GM20431 (cell line): ENCODE measurements around the gene SYT1.

Experiments used
- in situ Hi-C: fragments of 300-500 bp; cut with MseI, MboI; formaldehyde crosslinking; loops from one replicate; pipeline ENCODE4 v1.15.0; 2020; ENCODE audit warnings: low sequenced_read_pairs; ENCODE audit not compliant: unreplicated experiment

The SYT1 gene

DNA sequence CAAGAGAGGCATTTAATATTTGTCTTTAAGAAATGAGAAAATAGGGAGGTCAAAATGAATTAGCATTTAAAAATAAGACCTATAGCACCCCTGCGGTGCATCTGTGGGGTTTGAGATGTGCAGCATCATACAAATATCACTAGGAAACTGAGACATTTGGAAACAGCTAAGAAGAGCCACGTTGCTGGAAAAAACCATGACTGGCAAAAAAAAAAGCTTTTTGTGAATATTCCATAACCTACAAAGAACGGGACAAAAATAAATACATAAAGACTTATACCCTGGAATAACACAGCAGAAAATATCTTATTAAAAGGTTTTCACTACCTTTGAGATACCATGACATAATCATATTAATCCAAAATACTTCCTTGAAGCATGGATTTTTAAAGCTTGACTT is 460.0 kb downstream of the SYT1 start:
- in situ Hi-C loops, result no loop called here

DNA sequence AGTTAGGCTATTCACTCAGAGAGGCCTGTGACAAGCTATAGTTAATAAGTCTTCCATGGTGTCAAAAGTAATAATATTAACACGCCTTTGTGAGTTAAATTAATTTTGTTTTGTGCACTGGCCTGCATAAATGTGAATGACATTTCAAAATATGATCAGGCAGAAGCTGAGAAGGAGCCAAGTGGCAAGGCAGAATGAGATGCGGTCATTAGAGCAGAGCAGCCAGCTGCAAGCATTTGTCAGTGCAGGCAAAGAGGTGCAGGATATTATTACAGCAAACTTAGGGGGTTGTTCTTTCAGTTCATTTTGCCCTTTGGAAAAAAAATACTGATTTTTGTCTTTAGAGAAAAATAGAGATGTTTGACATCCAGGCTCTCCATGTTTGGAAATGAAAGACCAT is 461.6 kb downstream of the SYT1 start:
- in situ Hi-C loops, result no loop called here

DNA sequence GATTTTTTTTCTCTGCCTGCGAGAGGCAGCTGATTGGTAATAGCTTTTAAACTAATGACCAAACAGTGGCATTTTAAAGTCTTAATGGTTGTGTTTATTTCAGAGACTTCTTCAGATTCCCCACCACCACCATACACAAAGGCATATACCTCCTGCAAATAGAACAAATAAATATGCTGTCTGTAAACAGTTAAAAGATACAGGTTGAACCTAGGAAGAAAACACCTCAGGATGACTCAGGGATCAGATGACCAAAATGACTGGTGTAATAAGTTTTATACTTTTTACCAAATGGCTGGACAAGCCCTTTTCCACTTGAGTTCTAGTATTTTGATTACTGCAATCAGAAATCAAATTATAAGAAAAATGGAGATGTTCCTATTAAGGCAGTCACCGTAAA is 462.1 kb downstream of the SYT1 start:
- in situ Hi-C loops, result no loop called here

DNA sequence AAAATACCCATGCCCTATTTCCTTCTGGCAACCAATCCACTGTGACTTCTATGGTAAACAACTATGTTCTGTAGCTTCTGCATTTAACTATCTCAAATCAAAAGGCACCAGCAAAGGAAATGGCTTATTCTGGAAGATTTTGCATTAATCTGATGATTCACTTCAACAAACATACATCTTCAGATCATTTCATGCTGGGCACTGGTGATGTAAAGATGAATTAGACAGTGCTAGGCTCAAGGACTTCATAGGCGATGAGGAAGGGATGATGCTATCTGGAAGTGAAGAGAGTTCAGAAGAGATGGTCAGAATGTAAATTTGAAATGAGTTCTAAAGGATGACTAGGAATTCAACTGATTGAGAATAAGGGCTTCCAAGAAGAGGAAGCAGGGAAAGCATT is 462.9 kb downstream of the SYT1 start:
- in situ Hi-C loops, result no loop called here

DNA sequence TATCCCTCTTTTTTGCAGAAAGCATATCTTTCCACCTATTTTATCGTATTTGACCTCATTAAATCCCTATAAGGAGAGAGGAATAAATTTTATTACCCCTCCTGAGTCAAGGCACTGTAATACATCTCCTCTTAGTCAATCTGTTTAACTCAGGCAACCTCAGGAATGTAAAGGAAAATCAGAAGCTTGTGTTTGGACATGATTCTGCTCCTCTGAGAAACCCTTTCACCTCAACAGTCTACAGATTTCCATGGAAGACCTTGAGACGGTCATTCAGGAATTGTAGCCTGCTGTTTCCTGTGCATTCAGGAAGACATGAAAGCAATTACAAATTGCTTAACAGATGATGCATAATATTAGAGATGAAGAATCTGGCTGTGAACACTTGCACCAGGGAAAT is 465.4 kb downstream of the SYT1 start:
- in situ Hi-C loops, result no loop called here

DNA sequence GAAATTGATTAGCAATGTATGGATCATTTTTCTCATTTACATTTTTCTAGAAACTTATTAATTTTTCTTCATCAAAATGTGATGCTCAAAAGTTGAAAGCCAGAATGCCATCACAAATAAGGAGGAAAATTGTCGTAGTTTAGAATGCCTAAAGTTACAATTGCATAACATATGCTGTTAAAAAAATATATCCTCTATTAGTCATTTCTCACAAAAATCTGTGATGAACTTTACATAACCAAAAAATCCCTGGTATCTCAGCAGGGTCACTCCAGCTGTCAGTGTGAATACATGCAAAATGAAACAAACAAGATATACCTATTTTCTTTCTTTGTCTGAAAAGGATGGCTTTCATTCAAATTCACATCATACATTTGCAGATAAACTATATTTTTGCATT is 467.3 kb downstream of the SYT1 start:
- in situ Hi-C loops, result no loop called here

DNA sequence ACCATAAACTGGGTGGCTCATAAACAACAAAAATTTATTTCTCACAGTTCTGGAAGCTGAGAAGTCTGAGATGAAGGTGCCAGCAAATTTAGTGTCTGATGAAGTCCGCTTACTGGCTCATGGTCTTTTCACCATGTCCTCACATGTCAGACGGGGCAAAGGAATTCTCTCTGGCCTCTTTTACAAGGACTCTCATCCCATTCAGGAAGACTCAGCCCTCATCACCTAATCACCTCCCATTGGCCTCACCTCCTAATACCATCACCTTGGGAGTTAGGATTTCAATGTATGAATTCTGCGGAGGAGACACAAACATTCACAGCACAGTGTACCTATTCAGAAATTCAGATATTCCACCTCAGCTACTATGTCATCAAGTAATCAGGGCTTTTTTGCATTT is 468.6 kb downstream of the SYT1 start:
- in situ Hi-C loops, result no loop called here

DNA sequence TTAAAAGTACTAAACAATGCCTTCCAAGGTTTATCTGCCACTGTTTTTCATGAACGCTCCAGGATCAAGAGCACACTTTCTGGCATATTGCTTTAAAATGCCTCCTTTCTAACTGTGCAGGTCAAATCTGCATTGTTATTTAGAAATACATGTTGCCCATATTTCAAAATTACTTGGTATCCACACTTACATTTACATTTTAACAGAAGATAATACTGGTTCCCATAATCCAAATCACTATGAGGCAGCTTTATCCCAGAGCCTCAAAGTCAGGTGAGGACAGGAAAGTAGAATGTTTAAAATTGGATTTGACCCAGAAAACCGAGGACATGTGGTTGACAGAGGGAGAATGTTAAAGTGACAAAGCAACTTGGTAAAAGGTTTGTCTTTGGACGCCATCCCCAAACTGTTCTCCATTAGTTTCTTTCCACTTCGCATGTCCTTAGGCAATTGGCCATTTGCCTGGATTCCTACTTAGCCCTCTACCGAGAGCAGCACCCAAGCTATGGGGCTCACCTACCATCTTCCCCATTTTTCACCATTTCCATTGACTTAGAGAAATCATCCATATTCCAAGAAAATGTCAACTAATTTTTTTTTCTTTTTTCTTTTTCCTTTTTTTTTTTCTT is 473.2 kb downstream of the SYT1 start:
- in situ Hi-C loops, result no loop called here

DNA sequence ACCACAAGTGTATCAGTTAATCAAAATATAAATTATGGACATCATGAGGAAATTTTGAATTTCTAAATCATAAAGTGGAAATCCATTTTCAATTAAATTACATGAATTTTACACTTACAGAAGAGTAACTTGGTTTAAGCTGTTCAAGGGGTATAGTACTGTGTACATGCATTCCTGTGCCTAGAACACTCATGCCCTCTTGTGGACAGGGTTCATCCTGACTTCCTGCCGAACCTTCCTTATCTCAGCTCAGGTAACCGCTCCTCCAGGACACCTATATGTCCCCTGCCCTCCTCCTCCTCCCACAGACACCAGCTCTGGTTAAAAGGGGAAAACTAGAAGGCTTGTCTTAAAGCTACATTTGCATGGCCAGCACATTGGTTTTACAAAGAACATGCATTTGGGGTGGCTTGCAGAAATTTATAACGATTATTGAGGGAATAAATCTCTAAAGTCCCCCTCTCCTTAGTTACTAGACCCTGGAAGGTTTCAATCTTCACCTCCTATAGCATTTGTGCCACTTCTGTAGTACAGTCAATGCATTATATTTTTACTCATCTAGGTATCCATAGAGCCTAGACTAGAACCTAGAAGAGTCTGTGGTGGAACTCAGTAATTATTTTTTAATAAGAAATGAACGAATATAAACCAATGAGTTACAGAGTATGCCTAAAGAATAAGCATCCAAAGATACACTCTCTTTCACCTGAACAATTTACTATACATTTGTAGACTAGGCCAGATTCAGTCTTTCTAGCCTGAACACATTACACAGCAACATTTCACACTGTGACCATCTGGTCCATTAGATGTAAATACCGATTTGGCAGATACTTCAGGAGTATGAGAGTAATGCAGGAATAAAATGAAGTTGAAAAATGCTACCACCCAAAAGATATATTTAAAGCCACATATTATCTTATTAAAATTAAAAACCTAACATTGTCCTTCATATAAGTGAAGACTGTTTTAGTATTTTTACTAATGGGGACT is 480.6 kb downstream of the SYT1 start:
- in situ Hi-C loops, result no loop called here

DNA sequence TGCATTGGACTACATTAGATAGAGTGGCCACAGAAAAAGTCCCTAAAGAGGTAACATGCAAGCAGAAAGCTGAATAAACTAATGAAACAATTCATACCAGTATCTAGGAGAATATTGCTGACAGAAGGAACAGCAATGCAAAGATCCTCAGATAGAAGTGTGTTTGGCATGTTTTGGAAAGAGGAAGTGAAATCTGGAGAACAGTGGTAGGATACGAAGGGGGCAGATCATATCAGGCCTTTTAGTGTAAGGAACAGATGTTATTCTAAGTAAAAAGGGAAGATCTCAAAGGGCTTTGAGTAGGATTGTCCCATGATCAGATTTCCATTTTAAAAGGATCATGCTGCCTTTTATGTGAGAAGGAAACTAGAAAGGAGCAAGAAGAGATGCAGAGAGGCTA is 483.3 kb downstream of the SYT1 start:
- in situ Hi-C loops, result no loop called here

DNA sequence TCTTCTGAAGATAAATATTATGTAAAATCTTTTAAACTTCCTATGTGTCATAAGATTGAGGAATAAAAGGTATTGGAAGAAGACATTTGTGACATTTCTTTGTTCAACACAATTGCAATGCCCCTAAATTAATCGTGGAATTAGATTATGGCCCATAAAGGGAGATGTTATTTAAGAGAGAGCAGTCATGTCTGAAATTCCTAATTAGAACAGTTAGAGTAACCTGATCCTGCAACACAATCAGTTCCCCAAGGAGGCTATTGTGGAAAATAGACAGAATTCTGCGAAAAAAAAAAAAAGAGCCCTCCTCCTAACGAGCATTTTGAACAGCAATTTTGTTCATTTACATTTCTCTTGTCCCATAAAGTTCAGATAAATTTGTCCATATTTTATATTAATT is 486.7 kb downstream of the SYT1 start:
- in situ Hi-C loops, result no loop called here

DNA sequence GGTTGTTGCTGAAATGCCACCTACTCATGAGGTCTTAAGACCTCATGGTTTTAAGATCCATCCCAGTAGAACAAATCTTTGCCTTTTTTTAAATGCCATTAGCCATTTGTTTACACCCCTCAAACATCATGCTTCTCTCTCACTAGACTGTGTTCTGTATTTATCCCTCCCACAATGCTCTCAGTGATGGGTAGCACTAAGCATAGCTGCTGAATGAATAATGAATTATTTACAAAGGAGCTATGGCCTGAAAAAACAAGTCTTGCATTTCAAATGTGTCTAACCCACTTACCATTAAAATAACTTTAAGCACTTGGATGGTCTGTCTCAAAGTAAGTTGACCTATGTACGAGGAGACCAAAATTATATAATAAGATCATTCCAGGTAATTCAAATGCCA is 491.6 kb downstream of the SYT1 start:
- in situ Hi-C loops, result no loop called here

DNA sequence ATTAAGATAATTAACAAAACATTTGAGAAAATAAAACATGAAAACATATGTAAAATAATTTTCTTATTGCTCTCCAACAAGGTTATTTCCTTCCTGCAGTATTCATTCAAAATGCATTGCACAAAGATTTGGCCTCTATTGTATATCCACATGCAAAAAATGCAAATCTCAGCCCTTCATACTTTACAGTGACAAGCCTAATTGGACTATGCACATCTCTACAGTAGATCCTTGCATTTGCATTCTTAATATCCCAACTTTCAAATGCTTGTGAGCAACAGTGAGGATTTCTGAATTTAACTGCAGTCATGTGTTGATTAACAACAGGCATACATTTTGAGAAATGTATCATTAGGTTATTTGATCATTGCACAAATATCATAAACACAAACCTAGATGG is 492.5 kb downstream of the SYT1 start:
- in situ Hi-C loops, result no loop called here

DNA sequence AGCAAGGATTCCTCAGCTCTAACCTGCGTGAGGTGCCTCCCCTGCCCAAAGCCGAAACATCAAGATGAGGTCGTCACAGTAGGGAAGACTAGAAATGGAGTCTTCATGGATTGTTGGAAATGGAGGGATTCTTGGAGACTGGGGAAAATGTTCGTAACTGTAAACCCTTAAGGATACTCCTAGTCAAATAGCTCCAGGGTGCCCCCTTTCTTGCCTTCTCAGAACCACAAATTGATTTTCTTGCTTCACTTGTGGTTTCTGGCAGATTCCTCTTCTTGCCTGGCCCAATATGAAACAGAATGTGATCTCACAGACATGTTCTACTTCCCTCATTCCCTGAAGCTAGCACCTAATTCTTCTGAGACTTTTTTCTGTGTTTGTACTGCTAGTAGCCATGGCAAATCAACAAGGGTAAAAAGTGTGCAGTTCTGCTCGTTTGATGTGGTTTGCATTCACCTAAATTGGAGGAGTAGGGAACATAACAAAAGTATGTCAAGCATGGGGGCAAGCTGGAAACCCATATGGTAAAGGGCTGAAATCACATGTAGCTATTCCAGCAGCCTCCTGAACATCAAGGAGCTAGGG is 494.2 kb downstream of the SYT1 start:
- in situ Hi-C loops, result no loop called here

DNA sequence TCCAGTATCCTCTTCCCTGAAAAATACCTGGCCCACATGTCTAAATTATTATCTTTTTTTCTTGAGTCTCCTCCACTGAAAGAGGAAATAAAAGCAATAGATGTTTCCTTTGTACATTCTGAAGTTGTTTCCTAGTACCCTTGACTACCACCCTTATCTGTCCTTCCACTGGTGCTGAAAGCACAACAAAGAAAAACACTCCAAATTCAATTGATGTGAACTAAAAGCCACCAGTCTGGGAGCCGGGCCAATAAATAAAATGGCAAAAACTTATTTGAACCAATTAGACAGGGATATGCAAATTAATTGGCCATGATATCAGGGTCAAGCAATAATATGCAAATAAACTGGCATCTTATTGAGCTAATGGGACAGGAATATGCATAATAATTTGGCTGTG is 495.7 kb downstream of the SYT1 start:
- in situ Hi-C loops, result no loop called here

DNA sequence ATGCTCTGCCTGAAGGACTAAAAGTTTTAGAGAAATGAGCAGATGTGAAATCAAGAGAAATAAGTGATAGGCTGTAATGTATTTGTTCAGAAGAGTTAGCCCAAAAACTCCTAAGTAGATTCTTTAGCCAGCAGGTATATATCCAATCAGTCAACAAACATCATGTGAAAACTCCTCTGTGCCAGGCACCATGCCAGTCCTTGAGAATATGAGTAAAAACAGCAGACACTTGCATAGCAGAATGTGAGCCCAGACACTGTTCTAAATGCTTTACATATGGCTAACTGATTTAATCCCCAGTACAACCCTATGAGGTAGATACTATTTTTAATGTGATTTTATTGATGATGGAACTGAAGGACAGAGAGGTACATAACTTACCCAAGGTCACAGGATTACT is 496.4 kb downstream of the SYT1 start:
- in situ Hi-C loops, result no loop called here

DNA sequence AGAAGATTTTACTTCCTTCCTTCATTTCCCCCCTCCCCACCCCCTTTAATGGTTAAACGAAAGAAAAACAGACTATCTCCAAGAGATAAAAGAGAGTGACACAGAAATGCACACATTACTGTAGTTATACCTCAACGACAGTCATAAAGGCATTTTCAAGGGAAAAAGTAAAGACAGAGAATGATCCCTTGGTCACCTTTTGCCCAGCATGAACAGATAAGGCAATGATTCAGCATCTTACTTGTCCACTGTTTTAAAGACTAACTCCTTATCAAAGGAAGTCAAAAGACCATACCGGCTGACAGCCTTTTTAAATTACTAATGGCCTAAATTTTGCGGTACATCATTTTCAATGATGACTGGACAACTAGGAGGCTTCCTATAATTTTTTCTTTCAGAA is 499.6 kb downstream of the SYT1 start:
- in situ Hi-C loops, result no loop called here

DNA sequence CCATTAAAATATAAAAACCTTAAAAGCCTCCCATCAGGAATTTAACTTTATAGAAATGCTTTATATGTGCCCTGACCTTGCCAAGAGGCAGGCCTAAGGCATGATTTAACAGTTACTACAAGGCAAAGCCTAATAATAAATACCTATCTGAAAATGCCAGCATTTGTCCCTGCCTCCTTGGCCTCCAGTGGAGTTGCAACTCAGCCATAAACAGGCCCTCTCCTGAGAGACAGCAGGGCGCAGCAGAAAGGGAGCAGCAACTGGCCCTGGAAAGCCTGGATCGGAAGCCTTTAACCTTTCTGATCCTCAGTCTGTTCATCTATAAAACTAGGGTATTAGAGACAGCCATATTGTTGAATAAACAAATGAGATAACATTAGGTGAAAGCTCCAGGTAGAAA is 501.8 kb downstream of the SYT1 start:
- in situ Hi-C loops, result no loop called here

DNA sequence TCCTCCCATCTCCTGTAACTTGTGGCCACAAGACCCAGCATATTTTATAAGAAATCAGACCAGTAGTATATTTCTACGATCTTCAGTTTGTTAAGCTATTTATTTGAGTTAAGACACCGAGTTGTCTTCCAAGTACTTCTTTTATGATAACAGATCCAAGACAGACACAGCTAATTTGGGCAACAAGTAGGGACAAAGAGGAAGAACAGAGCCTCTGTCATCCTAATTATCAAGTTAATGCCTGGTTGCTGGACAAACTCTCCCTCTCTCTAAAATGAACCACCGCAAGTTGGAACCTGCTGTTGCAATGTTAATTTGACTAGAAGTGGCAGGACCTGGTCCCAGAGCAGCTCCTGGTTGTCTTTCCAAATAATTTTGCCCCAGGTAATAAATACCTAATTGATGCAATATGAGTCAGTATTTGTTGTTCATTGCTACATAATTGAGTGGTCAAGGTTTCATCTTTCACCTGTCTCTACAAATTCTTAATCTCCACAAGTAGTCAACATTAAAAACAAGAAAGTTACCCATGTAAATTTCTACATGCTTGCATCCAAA is 502.5 kb downstream of the SYT1 start:
- in situ Hi-C loops, result no loop called here

DNA sequence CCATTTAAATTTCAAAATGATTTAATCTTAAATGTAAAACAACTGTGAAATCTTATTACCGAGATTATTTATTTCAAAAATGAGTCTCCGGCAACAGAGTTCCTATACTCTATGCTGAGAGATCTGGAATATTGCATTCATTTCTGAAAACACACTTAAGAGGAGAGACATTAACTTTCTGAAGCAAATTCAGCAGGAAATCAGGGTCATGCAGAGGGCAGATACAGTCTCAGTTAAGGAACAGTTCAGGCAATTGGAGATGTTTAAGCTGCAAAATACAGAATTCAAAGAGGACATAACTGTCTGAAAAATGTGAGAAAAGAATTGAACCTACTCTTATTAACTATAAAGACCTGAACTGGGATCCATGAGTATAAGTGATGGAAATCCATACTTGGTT is 505.4 kb downstream of the SYT1 start:
- in situ Hi-C loops, result no loop called here

DNA sequence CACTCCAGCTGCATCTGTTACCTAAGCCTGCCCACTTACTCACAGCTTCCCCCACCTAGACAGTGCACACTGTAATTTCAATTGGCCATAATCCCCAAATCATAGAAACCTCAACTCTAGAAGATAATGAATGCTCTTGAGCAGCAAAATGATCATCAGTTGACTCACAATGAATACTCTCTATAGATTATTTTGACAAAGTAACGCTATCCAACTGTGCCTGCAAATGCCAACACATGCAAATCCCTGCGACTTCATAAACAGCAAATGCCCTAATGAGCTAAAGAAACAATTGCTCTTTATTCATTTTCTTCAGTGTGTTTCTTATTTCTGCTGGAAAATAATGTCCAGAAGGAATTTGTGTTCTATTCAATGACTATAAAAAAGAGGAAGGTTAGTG is 506.7 kb downstream of the SYT1 start:
- in situ Hi-C loops, result no loop called here
